Right cardiac atrium (tissue), 5 donors: Measurements from ENCODE around the gene THSD7B. TPM values are rescaled to one million over a fixed set of nuclear protein-coding genes. Genes with fewer than 3 reads are reported as not detected.

Experiments
- ATAC-seq, 2 donors: fragments of 200-7000 bp; cut with Tn5 transposase; one replicate each; pipeline versions ENCODE4 v1.8.0 to v1.9.1; 2020; ENCODE audit warnings: moderate library complexity in 2 of 2, mild to moderate bottlenecking in 1 of 2
- DNase-seq, 3 donors: peaks; one replicate each; pipeline ENCODE4 v3.0.0-alpha.2; 2020
- H3K27ac ChIP-seq: one replicate; pipeline ENCODE4 v1.5.1; 2013; ENCODE audit warnings: mild to moderate bottlenecking, low read length, control low read depth, moderate library complexity
- H3K27me3 ChIP-seq: one replicate; pipeline ENCODE4 v1.6.1; 2013; ENCODE audit not compliant: control insufficient read depth, insufficient read depth
- H3K4me1 ChIP-seq: one replicate; pipeline ENCODE4 v1.6.1; 2013; ENCODE audit warnings: low read length; ENCODE audit not compliant: control insufficient read depth, insufficient read depth
- H3K4me3 ChIP-seq: one replicate; pipeline ENCODE4 v1.5.1; 2013; ENCODE audit warnings: low read length, control low read depth
- H3K9me3 ChIP-seq: one replicate; pipeline ENCODE4 v1.6.1; 2013; ENCODE audit warnings: low read length; ENCODE audit not compliant: control insufficient read depth
- WGBS: extraction: QIAGEN DNeasy Blood & Tissue Kit; methylation state at CpG from one replicate; pipeline ENCODE4 v1.1.7; 2013; 5-methylcytosine and 5-hydroxymethylcytosine counted together
- intact Hi-C, 4 donors: fragments of 100-400 bp; cut with DNase I; formaldehyde crosslinking; loops; one replicate each; pipeline versions ENCODE4 v1.11.0 to v1.14.0; 2022 to 2023
- polyA plus RNA-seq: library from polyadenylated mRNA; stranded (reverse); fragments of 200-250 nt; gene quantifications from one replicate; pipeline ENCODE4 v1.2.3, GENCODE V29; 2013
- total RNA-seq, 4 donors: library from RNA; stranded (reverse); fragmentation: NEBNext Ultra II Directional; extraction: Animal tissue kit (Norgen Biotek cat#: 25700); gene quantifications; one replicate each; pipeline ENCODE4 v1.2.1, GENCODE V29; 2021
- donor health status: healthy with polysubstance abuse.
- donor health status: DM: no; HTN: yes; CAD: no.
- donor health status: DM: no; HTN: no; CAD: no.
- donor health status: DM: no; HTN: yes; CAD: no; lungs with severe emphysema.
- donor health status: DM: yes; HTN: yes; CAD: no.

Gene THSD7B
- total and polyA plus RNA-seq, 5 donors: 0.14 to 0.76 (median 0.19) TPM

GRCh38 chr2:136818839-136819238 lies 53.5 kb downstream of the THSD7B start:
- H3K9me3 ChIP-seq: no peaks in the 10 kb centered on the region
- 72% methylated on average over 4 of the region's 4 CpGs for WGBS
- no peak overlapping the region for H3K4me3 ChIP-seq
- no peaks in the 10 kb centered on the region for H3K27me3 ChIP-seq
- intact Hi-C loops: no loop called here
- DNase-seq (no peak), ATAC-seq (no peak)
- H3K4me1 ChIP-seq: no peaks in the 10 kb centered on the region
- H3K27ac ChIP-seq: no peak overlapping the region

GRCh38 chr2:136823291-136823690 lies 57.9 kb downstream of the THSD7B start:
- H3K27ac ChIP-seq: no peak overlapping the region

GRCh38 chr2:136828162-136828561 lies 62.8 kb downstream of the THSD7B start:
- ATAC-seq (no peak), DNase-seq (no peak)
- no peaks in the 10 kb centered on the region for H3K27me3 ChIP-seq
- 93% methylated on average over 1 of the region's 1 CpG for whole genome bisulfite sequencing
- H3K4me3 ChIP-seq: no peak overlapping the region
- H3K4me1 ChIP-seq: no peaks in the 10 kb centered on the region
- intact Hi-C loops: no loop called here
- no peaks in the 10 kb centered on the region for H3K9me3 ChIP-seq
- no peak overlapping the region for H3K27ac ChIP-seq

More at GRCh38 chr2:136823291-136823690, 57.9 kb downstream of the THSD7B start:
- Histone ChIP-seq H3K4me1 (no peaks in the 10 kb centered on the region), H3K9me3 (no peaks in the 10 kb centered on the region), H3K27me3 (no peaks in the 10 kb centered on the region), H3K4me3 (no peak overlapping the region)
- intact Hi-C loops: no loop called here
- WGBS: 78% methylated on average over 7 of the region's 7 CpGs
- DNase-seq (no peak), ATAC-seq (no peak)

GRCh38 chr2:136828774-136829173 lies 63.4 kb downstream of the THSD7B start:
- DNase-seq: no peak
- Histone ChIP-seq H3K27me3 (no peaks in the 10 kb centered on the region), H3K27ac (no peak overlapping the region), H3K9me3 (no peaks in the 10 kb centered on the region), H3K4me1 (no peaks in the 10 kb centered on the region), H3K4me3 (no peak overlapping the region)
- no peak for ATAC-seq
- 36% methylated on average over 1 of the region's 1 CpG for WGBS
- intact Hi-C loops: no loop called here

- intact Hi-C loops: no loop called here
- Histone ChIP-seq H3K27ac (no peak overlapping the region), H3K9me3 (no peaks in the 10 kb centered on the region), H3K4me3 (no peak overlapping the region), H3K4me1 (no peaks in the 10 kb centered on the region), H3K27me3 (no peaks in the 10 kb centered on the region)
- DNase-seq (no peak), ATAC-seq (no peak)
- WGBS: 60% methylated on average over 1 of the region's 1 CpG
Measured at GRCh38 chr2:136844546-136844945, 79.2 kb downstream of the THSD7B start.

GRCh38 chr2:136858656-136859055 lies 93.3 kb downstream of the THSD7B start:
- ATAC-seq (no peak), DNase-seq (no peak)
- intact Hi-C loops: no loop called here
- Histone ChIP-seq H3K4me1 (no peaks in the 10 kb centered on the region), H3K9me3 (no peaks in the 10 kb centered on the region), H3K27me3 (no peaks in the 10 kb centered on the region), H3K4me3 (no peak overlapping the region), H3K27ac (no peak overlapping the region)
- WGBS: 57% methylated on average over 7 of the region's 7 CpGs

GRCh38 chr2:136860443-136860958 lies 95.2 kb downstream of the THSD7B start:
- no peak overlapping the region for H3K4me3 ChIP-seq
- H3K4me1 ChIP-seq: no peaks in the 10 kb centered on the region
- intact Hi-C loops: no loop called here
- H3K9me3 ChIP-seq: no peaks in the 10 kb centered on the region
- H3K27me3 ChIP-seq: no peaks in the 10 kb centered on the region
- DNase-seq: no peak
- 77% methylated on average over 2 of the region's 2 CpGs for WGBS
- no peak for ATAC-seq
- H3K27ac ChIP-seq: no peak overlapping the region

GRCh38 chr2:136863468-136863867 lies 98.1 kb downstream of the THSD7B start:
- DNase-seq (no peak), ATAC-seq (peak; percentile 87 to 88)
- Histone ChIP-seq H3K4me1 (no peaks in the 10 kb centered on the region), H3K27ac (peak overlapping the region; percentile 58), H3K9me3 (no peaks in the 10 kb centered on the region), H3K4me3 (no peak overlapping the region), H3K27me3 (no peaks in the 10 kb centered on the region)
- 50% methylated on average over 6 of the region's 6 CpGs for WGBS
- intact Hi-C loops: no loop called here

- no peak for DNase-seq
- Histone ChIP-seq H3K9me3 (no peaks in the 10 kb centered on the region), H3K4me1 (no peaks in the 10 kb centered on the region), H3K4me3 (no peak overlapping the region), H3K27me3 (no peaks in the 10 kb centered on the region), H3K27ac (no peak overlapping the region)
- peak; percentile 85 to 89 for ATAC-seq
- intact Hi-C loops: no loop called here
- WGBS: 26% methylated on average over 4 of the region's 4 CpGs
Measured at GRCh38 chr2:136863874-136864273, 98.5 kb downstream of the THSD7B start.

- WGBS: 100% methylated on average over 1 of the region's 1 CpG
- Histone ChIP-seq H3K4me1 (no peaks in the 10 kb centered on the region), H3K4me3 (no peak overlapping the region), H3K27ac (no peak overlapping the region), H3K9me3 (no peaks in the 10 kb centered on the region), H3K27me3 (no peaks in the 10 kb centered on the region)
- intact Hi-C loops: no loop called here
- DNase-seq (no peak), ATAC-seq (no peak)
Measured at GRCh38 chr2:136871424-136871823, 106.1 kb downstream of the THSD7B start.

GRCh38 chr2:136874258-136874657 lies 108.9 kb downstream of the THSD7B start:
- intact Hi-C loops: no loop called here
- WGBS: 50% methylated on average over 6 of the region's 6 CpGs
- no peak for ATAC-seq

GRCh38 chr2:136891100-136891499 lies 125.8 kb downstream of the THSD7B start:
- H3K4me1 ChIP-seq: no peaks in the 10 kb centered on the region
- H3K27me3 ChIP-seq: no peaks in the 10 kb centered on the region
- no peak for DNase-seq
- no peak for ATAC-seq
- no peak overlapping the region for H3K27ac ChIP-seq
- H3K9me3 ChIP-seq: no peaks in the 10 kb centered on the region
- intact Hi-C loops: no loop called here
- WGBS: 55% methylated on average over 1 of the region's 1 CpG
- no peak overlapping the region for H3K4me3 ChIP-seq

More at GRCh38 chr2:136874258-136874657, 108.9 kb downstream of the THSD7B start:
- Histone ChIP-seq H3K27me3 (no peaks in the 10 kb centered on the region), H3K4me1 (no peaks in the 10 kb centered on the region), H3K4me3 (no peak overlapping the region), H3K9me3 (no peaks in the 10 kb centered on the region), H3K27ac (no peak overlapping the region)
- DNase-seq: no peak
